Stimulated activated CD8-positive, alpha-beta memory T cell treated with anti-CD3 and anti-CD28 coated beads, Interleukin-4, amount 100 ng/mL, for 48 hours (primary cell): Measurements from ENCODE around the gene FRMD1.

Source experiments
- DNase-seq: peaks from one replicate; pipeline ENCODE4 v3.0.0-alpha.2; 2020

FRMD1 gene

DNA sequence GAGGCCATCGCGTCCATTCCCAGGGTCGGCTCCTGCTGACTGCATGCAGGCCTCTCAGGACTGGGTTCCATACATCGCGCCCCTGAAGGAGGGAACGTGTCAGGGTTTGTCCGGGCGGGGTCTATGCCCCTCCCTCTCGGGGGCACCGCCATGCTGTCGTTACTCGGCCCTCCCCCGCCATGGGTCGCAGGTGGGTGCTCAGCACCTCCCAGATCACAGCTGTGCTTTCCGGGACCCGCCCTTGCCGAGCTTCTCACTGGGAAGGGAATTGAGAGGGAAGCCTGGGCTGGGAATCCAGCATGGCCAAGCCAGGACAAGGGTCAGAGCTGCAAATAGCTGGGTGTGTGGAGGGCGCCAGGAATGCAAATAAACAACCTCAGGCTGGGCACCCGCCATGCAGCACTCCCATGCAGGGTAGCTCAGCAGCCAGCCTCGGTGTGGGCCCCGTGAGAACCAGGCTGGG is at the start of gene FRMD1:
TSS of gene FRMD1 (minus strand) at position 270 of the 463 bp plus-strand sequence. CDS start at position 152, 118 bp downstream.
- no peak for DNase-seq

DNA sequence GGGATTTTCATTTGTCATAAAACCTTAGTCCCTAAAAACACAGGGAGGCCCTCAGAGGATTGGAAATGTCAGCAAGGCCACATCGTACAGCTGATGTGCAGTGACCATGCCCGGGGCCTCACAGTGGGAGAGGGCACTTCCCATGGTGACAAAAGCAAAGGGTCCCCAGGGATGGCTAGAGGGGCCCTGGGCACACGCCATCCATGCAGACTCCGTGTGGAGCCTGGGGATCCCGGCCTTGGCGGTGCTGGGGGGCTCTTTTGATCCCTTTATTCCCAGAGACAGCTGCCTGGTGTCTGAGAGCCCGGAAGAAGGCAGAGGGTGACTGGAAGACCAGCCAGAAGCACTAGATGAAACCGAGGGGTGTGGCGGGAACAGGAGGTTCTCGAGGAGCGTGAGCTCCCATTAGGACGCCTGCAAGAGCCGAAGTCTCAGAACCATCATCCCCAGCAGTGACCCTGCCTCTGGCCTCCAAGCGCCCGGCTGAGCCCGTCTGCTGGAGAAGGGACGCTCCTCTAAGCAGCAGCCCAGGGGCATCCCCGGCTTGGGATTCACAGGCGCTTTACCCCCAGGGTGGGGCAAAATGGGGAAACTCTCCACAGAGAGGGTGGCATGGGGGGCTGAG is 49.1 kb upstream of the FRMD1 start:
- DNase-seq = no peak

DNA sequence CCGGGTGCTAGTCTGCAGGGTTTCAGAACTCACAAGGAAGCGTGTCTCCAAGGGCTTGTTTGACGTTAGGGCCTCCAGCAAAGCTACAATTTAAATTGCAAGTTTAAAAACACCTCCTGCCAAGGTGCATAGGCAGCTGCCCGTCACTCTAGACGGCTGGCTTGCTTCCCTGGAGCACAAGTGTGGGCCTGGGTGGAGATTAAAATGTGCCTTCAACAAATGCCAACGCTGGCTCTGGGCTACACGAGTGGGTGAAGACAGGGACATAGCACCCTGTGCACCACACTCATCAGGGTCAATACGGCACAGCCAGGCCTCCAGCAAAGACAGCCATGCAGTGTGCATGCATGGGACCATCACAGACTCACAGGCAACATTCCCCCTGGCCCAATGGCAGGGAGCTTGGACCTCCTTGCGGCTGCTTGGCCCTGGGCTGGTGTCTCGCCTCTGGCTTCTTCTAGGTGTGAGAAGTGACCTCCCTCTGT is 48.4 kb upstream of the FRMD1 start:
- DNase-seq = no peak

DNA sequence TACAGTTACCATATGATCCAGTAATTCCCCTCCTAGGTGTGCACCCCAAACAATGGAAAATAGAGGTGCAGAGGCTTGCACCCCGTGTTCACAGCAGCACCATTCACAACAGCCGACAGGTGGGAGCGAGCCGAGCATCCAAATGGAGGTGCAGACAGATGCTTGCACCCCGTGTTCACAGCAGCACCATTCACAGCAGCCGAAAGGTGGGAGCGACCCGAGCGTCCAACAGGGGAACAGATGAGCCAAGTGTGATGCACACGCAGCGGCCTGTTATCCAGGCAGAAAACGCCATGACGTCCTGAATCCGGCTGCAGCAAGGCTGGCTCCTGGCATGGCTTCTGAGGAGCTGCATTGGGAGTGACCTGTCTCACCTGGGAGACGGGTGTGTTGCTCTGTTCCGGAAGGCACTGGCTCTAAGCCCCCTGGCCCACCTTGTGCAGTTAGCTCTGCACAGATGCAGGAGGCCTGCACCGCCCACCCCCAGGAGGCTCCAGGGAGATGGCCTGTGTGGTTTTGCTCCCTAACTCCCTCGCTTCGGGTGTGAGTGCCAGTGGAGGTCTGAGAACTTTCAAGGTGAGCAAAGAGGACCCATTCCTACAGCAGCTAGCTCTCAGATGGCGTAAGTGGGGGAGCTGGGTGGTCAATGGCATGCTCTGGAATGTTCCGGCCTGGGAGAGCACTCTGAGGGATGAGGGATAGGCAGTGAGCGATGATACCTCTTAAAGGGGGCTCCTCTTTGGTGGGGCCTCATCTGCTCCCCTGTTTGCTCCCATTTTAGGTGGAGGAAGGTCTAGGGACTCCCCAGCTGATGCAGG is 47.8 kb upstream of the FRMD1 start:
- DNase-seq = no peak

DNA sequence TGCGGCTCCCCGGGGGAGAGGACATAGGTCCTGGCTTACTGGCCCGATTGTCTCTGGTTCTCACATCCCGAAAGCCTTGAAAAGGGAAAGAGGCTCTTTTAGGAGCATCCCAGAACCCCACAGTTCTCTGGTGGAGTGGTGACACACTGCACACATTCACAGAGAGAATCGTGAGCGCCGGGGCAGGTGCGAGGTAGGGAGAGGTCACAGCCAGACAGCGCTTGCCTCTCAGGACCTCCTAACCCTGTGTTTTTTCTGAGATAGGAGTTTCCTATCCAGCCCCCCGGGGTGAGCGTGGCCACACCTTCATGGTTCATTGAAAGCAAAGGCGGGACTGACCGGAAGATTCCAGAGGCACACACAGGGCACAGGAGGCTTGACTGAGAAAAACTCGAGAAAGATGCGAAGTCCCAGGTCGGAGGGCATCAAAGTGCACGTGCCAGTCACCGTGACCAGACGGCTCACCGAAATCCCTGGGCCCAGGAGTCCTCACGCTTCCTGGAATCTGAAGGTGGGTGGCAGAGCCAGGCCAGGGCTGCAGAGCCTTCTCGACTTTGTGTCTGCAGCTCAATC is 46.5 kb upstream of the FRMD1 start:
- no peak for DNase-seq

DNA sequence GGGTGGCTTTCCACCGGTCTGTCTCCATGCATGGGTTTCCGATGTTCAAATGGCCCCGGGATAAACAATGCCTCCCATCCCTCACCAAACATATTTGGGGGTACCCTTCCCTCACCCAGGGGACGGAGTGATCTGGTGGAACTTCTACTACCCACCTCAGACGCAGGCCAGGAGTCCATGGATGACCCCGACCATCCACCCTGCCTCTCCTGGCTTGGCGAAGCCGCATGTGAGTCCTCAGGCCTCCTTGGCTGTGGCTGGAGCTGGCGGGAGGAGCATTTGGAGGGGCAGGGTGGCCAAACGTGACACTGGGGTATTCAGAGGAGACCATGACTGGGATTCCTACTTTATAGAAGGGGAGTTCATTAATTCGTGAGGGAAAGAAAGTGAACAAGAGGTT is 45.9 kb upstream of the FRMD1 start:
- DNase-seq = no peak

DNA sequence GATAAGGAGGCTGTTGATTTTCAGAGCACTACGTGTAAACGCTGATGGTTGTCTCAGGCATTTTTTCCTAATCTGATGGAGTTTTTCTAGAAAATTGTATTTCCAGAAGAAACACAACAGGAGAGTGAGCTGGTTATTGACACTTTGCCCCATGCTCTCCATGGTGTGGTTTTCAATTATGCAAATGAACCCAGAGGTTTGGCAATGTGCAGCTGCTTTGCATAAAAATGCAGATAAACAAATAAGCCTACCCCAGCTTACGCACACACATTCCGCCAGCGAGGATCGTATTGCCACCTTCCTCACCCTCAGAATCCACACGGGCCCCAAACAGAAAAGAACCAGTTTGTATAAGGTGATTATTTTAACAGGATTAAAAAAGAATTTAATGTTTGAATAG is 45.1 kb upstream of the FRMD1 start:
- DNase-seq = no peak

DNA sequence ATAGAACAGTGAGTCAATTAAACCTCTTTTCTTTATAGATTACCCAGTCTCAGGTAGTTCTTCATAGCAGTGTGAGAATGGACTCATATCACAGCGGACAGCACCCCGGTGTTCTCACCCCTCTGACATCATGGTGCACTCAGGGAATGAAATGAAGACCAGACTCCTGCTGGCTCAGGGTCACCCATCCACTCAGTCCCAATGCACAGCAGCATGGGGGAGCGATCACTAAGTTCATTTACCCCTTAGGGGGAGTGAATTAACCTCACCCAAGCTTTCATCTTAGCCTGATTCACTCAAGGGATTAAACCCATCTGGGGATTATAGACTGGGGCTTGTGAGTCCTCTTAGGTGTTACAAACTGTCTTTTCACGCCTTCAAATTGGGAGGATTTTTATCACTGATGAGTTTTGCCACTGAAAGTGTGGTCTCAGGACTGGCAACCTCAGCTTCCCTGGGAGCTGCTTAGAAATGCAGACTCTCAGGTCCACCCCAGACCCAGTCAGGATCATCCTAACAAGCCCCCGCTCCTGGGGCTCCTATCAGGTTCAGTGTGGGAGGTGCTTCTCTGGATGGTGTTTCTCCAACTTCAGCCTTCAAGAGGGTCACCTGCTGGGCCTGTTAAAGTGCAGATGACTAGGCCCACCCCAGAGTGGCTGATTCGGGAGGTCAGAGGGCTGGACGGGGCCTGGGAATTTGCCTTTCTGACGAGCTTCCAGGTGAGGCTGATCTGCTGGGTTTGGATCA is 44.3 kb upstream of the FRMD1 start:
- DNase-seq = no peak

DNA sequence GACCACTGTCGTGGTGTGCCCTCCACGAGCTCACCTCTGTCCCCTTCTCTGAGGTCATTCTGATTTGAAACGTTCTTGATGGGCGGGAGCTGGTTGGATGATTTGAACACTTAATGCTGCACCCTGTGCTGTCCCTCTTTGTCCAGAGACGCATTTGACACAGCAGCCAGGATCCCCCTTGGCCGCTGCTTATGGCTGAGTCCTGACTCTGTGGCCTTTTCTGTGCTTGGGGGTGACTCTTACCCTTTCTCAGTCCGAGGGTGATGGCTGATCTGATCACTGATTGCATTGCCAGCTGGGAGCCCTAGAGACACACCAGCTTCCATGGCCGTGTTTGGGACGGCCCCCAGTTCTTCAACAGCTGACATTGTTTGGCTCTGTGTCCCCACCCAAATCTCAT is 43.5 kb upstream of the FRMD1 start:
- DNase-seq = peak; percentile 3

DNA sequence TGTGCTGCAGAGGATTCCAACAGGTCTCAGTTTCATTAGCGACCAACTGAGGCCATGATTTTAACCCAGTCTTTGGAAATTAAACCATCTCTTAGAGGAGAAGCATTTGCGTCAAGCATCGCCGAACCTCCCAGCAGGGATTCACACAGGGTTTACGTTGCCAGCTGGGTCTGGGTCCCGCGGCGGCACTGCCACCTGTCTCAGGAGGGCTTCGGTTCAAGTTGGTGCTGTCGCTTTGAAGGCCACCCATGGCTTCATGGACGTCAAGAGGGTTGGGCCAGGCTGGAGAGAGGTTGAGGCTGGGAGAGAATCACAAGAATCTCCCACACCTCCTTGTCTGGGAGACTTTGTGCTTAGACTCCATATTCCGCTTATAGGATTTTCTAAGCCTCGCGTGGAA is 43.0 kb upstream of the FRMD1 start:
- peak; percentile 10 for DNase-seq

DNA sequence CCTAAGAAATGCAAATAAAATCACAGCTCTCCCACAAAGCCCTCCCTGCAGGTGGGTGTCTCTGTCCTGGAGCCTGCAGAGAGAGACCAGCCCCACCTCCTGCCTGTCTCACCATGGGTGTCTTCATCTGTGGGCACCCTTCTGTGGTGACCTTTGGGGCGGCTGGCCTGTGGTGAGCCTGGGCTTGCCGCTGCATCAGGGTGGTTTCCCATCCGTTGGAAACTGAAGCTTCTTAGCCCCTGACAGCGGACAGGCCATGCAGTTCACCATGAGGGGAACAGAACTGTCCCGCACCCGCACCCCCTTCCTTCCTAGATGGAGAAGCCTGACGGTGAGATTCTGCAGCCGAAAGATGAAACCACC is 42.3 kb upstream of the FRMD1 start:
- DNase-seq = peak; percentile 23

DNA sequence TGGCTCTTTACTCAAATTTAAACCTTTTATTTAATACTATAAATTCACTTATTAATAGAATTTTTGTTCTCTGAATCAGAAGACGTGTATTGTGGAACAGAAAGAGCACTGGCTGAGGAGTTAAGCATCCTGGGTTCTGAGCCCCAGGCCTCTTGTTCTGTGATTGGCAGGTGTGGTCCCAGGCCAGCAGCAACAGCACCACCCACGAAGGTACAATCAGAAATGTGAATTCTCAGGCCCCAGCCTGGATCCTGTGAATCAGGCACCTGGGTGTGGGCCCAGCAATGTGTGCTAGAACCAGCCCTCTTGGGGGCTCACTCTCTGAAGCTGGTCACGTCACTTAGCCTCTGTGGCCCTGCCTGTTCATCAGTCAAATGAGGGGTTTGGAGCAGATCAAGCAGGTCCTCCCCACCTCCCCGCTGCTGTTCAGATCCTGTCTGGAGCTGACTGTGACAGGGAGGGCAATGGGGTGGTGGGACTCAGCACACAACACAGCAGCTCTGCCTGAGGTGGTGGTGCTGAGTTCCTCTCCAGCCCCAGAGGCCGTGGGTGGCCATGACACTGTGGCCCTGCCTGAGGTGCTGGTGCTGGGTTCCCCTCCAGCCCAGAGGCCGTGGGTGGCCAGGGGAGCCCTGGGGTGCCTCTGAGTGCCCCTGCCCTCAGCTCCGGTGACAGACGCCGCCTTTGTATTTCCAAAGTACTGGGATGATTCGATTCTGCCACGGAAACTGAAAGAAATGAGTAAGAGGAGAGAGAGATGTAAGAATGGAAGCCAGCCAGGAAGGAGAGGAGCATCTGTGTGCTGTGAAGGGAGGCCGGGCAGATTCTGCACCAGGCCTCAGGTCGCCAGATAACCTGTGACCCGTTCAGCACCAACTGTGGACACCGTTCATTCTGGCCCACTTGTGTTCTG is 41.6 kb upstream of the FRMD1 start:
- DNase-seq = peak; percentile 51

DNA sequence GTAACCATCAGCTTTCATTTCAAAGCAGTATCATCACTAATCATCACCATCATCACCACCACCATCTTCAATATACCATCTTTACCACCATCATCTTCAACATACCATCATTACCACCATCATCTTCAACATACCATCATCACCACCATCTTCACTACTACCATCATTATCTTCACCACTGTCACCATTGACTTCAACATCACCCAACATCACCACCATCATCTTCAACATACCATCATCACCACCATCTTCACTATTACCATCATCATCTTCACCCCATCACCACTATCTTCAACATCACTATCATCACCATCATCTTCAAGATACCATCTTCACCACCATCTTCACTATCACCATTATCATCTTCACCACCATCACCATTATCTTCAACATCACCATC is 40.5 kb upstream of the FRMD1 start:
- DNase-seq = no peak

DNA sequence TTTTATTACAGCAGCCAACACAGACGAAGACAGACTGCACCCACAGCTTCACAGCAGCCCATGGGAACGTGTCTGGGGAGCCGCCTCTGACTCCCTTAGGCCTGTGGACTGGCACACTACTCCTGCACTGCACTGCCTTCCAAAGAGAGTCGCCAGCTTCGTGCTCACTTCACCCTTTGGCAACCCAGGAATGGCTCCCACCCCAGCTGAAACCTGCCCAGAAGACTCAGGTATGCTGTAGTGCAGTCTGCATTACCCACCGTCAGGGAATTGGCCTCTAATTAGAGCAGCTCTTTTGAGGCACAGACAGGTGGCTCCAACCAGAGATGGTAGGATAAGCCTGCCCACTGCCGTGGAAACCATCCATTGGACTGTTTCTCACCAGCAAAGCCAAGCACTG is 39.9 kb upstream of the FRMD1 start:
- peak; percentile 11 for DNase-seq

DNA sequence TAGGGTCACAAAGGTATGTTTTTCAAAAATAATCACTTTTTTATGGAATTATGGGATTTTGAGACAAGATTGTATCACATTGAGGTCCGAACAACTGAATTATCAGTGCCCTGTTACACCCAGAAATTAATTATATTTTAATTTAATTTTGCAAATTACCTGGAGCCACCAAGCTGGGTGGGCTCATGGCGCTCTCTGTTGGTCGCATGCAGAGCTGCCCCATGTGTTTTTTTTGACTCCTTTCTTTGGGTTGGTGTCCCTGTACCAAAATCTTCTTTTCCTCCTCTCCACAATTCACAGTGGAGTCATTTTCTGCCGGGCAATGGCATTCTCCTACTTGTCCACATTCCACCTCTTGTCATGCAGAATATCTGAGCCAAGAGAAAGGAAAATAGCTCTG is 38.9 kb upstream of the FRMD1 start:
- no peak for DNase-seq

DNA sequence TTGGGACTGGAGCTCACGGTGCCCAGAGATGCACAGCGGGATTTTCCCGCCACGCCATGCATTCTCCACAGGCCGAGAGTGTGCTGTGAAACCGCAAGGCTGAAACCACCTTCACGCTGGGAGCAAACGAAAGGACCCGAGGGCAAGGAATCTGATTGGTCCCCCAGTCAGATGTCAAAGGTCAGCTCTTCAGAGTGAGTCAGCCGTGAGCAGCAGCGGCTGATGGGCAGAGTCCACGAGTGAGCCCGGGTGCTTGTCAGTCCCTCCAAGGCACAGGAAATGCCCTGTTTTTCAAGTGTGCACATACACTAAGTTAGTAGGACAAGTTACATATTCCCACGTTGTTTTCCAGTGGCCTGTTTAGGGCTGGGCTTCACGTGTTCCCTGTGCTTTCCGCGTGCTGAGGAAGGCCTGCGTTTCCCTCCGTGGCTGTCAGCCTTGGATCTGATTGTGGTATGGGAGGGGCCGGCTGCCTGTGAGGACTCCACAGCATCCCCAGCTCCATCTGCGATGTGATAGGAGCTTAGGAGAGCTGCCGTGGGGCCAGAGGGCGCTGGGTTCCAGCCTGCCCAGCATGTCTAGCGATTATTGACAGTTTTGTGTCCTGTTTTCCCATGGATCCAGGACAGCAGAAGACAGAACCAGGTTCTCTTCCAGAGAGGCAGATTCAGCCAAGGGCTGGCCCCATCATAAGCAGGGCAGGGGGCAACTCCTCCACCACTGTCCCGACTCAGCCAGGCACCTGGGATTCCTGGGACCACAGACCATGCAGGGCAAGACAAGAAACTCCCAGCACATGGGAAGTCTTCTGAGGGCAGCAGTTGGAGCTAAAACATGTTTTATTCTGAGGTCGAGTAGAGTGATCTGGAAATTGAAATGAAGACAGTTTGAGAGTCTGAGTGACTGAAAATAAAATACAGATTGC is 38.2 kb upstream of the FRMD1 start:
- DNase-seq = no peak

DNA sequence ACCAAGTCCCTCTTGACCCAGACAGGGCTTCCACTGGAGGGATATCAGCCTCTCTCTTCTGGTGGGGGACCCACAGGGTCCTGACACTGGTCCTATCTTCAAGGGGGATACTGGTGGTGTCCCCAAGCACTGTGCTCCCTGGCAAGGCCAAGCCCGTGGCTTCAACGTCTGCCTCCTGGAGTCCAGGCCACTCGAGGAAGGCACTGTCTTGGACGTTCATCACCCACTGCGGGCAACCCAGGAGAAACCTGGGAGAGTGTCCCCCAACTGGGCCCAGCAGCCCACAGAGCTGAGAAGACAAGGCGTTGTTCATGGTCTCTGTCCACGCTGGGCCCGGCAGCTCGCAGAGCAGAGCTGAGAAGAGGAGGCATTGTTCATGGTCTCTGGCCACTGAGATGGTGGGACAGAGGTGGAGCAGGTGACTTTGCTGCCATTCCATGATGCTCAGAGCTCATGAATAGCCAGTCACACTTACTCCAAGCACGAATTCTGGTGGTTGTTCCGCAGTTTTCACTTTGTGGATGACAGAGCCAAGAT is 37.5 kb upstream of the FRMD1 start:
- DNase-seq = no peak

DNA sequence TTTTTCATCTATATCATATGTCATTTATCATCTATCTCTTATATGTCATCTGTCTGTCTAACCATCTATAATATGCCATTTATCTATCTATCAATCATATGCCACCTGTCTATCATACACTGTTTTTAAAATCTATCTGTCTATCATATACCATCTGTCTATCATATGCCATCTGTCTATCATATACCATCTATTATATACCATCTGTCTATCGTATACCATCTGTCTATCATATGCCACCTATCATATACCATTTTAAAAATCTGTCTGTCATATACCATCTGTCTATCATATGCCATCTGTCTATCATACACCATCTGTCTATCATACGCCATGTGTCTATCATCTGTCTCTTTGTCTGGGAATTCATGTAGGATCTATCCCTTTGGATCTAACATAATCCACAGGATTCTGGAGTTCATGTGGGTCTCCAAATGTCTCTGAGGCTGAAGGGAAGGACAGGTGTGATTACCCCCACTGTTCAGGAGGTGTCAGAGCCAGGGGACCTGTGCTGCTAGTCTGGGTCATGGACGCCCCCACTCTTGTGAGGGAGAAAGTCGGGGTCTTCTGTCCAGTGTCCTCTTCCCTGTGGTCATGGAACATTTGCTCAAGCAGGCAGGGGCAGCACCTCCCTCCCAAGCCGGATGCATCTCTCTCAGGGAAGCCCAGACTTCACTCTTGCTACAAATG is 36.9 kb upstream of the FRMD1 start:
- DNase-seq = no peak

DNA sequence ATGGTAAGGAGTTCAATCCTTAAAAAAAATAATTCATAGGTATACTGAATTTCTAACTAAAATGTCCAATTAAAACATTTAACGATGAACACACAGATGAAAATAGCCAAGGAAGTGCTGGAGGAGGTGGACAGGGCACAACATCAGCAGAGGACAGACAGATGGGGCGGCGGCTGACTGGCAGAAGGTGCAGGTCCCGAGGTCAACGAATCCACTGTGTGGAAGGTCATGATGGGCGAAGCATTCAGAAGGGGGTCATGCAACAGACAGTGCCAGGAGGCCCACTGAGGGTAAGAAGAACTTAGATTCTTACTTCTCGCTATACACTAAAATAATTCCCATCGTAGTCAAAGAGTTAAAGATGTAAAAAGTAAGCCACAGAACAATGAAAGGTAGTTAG is 34.2 kb upstream of the FRMD1 start:
- no peak for DNase-seq

DNA sequence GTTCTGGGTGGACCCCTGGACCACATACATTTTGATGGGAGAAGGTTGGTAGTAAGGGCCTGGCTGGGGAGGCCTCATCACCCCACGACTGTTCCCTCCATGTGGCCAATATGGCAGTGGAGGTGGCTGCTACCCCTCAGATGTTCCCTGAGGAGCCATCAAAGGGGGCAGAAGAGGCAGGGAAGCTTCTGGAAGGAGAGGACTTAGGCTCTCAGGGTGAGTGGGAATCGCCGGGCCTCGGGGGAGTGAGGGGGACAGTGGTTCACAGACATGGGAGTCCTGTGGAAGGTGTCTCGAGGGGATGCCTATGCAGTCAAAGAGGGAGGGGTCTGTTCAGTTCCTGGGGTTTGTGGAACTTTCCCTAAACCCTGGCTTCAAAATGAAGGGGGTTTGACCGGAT is 32.9 kb upstream of the FRMD1 start:
- DNase-seq = no peak
